HuH-7 (cell line): ENCODE results near the gene C1orf56.

Experiments used
- DNase-seq: peaks from one replicate; pipeline ENCODE4 v3.0.0; 2011; ENCODE audit warnings: low spot score

The C1orf56 gene

DNA sequence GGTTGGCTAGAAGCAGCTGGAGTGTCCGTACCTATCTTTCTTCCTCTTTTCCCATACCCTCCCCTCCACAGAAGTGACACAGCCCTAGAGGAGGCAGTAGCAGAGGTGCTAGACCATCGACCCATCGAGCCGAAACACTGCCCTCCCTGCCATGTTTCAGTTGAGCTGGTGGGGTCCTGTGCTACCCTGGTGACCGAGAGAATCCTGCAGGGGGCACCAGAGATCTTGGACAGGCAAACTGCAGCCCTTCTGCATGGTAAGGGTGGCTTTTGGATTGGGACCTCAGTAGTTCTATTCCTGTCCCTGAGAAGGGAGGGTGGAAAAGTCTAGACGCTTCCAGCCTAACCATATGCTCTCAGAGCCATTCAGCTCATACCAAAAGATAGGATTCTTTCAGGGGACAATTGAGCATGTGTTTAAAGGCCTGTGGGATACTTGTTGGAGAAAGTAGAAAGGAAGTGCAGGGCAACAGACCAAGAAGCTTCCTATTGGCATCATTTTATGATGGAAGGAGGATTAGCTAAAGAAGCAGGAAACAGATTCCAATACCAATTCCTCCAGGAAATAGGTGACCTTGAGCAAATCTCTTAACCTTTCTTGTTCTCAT lies 22.9 kb upstream of the C1orf56 start:
- peak; percentile 61 for DNase-seq

DNA sequence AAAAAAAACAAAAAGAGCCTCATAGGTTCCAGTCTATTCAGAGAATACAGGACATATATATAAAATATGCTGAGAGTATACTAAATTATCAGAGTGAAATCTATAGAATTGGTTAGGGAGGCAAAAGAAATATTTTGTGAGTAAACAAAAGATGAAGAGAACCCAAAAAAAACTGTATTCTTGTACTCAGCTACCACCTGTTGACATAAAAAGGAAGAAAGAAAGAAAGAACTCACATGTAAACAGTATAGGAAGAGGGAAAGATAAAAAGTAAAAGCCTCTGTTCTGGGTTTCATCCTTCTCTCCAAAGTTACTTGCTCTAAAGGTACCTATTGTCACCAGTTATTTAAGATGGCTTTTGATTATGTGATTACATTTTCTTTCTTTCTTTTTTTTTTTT lies 21.1 kb upstream of the C1orf56 start:
- no peak for DNase-seq

DNA sequence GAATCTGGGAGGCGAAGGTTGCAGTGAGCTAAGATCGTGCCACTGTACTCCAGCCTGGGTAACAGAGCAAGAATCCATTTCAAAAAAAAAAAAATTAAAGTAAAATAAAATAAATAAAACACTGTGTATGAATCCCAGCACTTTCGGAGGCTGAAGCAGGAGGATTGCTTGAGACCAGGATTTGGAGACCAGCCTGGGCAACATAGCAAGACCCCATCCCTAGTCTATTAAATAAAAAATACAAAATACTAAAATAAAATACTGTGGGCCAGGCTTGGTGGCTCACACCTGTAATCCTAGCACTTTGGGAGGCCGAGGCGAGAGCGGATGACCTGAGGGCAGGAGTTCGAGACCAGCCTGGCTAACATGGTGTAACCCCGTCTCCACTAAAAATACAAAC lies 15.4 kb upstream of the C1orf56 start:
- no peak for DNase-seq

DNA sequence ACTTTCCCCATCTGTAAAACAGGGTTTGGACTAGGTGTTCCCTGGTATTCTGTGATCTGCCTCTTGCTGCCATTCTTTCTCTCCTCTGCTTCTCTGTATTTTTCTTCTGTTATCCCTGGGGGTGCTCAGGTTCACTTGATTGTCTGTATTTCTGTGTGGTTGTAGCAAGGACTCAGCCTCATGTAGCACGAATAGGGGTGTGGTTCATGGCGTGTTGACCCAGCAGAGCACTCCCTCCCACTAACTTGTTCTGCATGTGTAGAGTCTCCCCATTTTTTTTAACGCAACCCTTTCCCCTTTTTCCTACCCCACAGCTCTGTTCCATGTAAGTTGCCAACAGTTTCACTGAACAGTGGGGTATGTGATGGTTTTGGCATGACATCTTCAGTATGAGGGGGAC lies 12.4 kb upstream of the C1orf56 start:
- DNase-seq = no peak

DNA sequence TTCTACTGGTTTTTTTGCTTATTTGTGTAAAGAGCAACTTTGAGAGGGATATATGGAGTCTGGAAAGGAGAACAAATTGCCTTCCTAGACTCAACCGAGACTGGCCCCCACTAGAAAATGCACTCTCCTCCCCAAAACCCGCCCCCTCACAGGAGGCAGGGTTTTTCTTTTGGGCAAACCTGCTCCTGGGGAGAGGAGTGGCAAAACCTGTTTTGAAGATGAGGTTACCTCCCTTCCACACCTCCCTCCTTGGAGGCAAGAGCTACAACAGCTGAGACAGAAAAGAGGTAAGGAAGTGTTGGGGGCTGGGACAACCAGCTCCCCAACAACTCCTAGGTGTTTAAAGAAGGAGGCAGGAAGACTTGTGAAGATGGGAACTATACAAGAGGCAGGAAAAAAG lies 11.2 kb upstream of the C1orf56 start, which contains the start of gene BNIPL:
TSS of gene BNIPL (plus strand) at position 231 of the 400 bp plus-strand sequence. CDS start at position 371, 140 bp downstream.
- no peak for DNase-seq

DNA sequence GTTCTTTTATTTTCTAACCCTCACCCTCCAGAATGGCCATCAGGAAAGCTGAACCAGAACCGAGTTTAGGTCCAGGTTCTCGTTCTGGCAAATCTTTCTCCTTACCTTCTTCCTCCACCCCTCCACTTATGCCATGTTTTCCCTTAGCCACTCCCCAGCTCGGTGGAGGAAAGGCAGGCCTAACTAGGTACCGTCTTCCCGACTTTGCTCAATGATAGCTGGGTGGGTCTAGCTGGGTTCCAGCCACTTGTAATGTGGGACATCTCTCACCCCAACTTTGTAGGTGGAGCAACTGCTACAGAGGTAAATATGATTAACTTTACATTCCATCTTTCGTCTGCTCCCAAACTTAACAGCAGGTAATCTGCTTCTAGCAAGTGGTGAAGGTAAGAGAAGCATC lies 10.5 kb upstream of the C1orf56 start:
- DNase-seq = no peak

DNA sequence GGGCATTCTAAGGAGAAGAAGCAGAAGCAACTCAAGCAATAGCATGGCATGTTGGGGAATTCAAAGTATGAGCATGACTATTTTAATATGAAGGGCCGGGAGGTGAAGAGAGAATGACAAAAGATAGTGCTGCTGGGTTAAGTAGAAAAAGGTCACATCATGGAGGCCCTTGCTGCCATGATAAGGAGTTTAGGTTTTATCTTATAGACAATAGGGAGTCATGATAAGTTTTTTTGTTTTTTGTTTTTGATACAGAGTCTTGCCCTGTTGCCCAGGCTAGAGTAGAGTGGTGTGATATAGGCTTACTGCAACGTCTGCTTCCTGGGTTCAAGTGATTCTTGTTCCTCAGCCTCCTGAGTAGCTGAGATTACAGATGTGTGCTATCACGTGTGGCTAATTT lies 8.0 kb upstream of the C1orf56 start:
- DNase-seq = no peak

DNA sequence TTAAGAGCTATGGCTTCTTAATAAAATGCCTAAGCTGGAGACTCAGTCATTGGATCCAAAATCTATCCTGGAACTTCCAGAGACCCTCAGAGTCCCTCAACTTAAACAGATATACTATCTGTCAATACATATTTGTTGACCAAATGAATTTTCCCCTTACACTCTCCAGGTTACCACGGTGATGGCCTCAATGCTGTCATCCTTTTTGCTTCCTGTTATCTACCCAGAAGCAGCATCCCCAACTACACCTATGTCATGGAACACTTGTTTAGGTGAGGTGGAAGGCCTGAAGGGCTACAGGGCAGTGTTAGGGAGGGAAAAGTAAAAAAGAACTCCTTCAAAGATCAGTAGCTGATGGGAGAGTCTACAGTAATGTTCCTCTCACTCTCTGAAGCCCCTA lies 4.4 kb upstream of the C1orf56 start:
- DNase-seq = no peak

DNA sequence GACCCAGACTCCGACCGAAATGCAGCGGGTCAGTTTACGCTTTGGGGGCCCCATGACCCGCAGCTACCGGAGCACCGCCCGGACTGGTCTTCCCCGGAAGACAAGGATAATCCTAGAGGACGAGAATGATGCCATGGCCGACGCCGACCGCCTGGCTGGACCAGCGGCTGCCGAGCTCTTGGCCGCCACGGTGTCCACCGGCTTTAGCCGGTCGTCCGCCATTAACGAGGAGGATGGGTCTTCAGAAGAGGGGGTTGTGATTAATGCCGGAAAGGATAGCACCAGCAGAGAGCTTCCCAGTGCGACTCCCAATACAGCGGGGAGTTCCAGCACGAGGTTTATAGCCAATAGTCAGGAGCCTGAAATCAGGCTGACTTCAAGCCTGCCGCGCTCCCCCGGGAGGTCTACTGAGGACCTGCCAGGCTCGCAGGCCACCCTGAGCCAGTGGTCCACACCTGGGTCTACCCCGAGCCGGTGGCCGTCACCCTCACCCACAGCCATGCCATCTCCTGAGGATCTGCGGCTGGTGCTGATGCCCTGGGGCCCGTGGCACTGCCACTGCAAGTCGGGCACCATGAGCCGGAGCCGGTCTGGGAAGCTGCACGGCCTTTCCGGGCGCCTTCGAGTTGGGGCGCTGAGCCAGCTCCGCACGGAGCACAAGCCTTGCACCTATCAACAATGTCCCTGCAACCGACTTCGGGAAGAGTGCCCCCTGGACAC lies 534 bp downstream of the C1orf56 start:
- no peak for DNase-seq

DNA sequence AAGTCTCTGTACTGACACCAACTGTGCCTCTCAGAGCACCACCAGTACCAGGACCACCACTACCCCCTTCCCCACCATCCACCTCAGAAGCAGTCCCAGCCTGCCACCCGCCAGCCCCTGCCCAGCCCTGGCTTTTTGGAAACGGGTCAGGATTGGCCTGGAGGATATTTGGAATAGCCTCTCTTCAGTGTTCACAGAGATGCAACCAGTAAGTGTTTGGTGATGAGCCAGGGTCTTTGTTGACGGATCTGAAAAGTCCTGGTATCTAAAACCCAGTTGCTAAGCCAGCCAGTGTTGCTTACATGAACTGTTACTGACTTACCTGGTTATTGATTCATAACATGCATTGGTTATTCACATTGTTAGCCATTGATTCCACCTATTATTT lies 1.1 kb downstream of the C1orf56 start:
- DNase-seq = peak; percentile 87

DNA sequence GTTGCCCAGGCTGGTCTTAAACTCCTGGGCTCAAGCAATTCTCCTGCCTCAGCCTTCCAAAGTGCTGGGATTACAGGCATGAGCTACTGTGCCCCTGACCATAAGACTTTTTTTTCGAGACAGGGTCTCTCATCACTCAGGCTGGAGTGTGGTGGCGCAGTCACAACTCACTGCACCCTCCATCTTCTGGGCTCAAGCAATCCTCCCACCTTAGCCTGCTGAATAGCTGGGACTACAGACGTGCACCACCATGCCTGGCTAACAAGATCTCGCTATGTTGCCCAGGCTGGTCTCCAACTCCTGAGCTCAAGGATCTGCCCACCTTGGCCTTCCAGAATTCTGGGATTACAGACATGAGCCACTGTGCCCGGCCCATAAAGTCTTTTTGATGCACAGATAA lies 1.9 kb downstream of the C1orf56 start:
- DNase-seq = no peak

DNA sequence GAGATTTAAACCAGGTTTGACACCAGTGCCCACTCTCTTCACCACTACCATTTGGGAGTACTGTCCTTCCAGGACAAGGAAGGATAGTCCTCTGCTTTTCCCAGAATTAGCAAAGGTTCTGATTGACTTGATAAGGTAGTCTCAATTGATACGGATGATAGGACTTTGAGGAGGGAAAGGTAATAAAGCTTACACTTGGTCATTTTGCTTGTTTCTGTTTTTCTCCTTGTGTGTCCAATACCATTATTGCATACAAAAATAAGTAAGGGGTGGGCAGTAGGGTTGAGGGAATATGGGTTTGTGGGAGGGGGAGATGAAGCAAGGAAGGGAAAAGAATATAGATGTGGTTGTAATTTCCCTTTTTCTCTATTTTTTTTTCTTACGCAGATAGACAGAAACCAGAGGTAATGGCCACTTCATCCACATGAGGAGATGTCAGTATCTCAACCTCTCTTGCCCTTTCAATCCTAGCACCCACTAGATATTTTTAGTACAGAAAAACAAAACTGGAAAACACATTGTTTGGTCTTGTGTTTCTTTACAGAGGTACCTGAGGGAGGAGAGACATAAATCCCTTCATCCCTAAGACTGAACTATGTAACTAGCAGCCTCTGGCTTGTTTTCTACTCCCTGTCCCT lies 2.6 kb downstream of the C1orf56 start:
- DNase-seq = no peak

DNA sequence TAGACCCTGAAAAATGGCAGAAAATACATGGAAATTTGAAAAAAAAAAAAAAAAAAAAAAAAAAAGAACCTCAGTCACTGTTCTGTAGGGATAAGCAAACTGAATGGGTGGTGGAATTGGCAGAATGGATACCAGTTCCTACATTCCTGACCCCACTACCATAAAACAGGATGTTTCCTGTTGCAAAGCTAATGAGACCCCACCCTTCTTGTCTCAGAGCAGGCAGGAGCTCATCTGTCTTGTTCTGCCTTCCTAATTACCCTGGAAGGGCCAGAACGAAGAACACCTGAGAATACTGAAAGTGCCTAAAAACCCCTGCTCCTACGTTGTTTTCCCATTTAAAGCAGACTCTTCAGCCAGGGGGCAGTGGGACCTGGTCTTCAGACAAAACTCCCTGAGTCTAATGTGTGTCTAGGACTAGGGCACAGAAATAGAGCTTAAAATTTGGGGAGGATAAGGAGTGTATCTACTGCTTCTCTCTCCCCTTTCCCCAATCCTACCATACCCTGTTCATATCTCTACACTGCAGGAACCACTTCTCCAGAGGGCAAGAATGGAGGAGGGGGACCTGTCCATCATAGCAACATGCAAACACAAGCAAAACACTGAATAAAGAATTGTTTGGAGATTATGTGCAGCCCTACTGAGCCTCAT lies 3.9 kb downstream of the C1orf56 start:
- DNase-seq = no peak

DNA sequence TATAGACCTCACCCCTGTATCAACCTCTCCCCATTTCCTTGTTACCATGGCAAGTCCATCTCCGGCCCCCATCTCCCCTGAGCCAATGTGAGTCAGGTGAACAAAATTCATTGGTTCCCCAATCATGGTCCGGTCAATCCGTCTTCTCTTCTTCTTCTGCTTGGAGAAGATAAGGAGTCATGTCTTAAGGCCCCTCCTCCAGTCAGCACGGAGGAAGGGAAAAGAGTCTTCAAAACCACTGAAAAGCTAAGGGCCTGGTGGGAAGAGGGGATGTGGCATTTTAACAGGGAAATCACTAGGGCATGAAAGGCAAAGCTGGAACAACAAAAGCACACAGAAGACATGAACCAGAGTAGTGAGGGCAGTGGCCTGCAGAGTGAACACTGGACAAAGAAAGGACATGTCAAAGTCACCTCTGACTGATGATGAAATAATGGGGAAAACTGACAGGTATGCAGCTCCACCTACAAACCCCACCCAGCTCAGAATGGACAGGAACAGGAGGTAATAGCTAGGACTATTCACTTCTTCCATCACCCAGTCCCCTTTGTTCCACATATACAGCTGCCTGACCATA lies 7.5 kb downstream of the C1orf56 start:
- DNase-seq = no peak

DNA sequence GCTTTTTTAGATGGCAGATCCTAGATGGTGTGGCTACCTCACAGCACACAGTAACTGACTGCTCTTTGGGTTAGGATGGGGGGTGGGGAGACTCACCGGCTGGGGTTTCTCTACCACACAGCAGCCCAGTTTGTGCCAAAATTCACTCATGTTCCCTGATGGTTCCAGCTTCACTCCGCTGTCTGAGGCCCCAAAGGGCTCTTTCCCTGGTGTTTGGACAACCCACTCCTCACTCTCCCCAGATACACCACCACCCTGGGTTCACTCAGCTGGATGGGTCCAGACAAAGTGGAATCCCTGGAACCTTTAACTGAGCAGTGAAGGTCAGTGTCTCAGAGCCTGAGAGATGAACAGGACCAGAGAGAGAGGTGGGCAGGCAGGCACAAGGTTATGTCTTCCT lies 8.0 kb downstream of the C1orf56 start:
- no peak for DNase-seq

DNA sequence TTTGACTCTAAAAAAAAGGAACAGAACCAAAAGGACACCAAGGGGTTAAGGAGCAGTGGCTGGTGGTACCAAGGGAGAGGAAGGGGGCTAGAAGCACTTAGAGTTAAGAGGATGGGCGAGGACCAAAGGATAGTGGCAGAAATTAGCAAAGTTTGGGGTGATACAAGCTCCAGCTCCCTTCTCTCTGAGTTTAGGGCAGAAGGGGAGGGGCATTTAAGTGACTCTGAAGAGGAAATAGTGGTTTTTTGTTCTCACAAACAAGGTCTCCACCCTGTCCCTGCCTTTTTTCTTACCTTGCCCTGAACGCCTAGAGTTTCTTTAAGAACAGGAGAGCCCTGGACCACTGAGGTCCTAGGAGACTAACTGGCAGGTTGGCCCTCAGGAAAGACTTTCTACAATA lies 8.6 kb downstream of the C1orf56 start:
- no peak for DNase-seq

DNA sequence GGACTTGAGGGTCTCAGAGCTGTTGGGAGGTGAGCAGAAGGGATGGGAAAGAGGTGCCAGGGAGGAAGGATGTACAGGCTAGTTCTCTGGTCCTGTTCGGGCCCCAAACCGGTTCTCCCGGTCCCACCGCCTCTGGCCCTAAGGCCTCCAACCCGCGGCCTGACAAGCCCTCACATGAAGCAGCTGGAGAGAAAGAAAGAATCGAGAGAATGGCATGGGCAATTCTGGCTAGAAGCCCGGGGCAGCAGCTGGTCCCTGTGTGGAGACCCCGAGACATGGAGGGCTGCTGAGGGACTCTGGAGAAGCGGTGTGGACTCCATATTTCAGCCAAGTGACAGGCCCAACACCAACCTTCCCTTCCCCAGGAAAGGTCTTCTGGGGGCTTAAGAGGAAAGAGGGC lies 11.1 kb downstream of the C1orf56 start:
- no peak for DNase-seq

DNA sequence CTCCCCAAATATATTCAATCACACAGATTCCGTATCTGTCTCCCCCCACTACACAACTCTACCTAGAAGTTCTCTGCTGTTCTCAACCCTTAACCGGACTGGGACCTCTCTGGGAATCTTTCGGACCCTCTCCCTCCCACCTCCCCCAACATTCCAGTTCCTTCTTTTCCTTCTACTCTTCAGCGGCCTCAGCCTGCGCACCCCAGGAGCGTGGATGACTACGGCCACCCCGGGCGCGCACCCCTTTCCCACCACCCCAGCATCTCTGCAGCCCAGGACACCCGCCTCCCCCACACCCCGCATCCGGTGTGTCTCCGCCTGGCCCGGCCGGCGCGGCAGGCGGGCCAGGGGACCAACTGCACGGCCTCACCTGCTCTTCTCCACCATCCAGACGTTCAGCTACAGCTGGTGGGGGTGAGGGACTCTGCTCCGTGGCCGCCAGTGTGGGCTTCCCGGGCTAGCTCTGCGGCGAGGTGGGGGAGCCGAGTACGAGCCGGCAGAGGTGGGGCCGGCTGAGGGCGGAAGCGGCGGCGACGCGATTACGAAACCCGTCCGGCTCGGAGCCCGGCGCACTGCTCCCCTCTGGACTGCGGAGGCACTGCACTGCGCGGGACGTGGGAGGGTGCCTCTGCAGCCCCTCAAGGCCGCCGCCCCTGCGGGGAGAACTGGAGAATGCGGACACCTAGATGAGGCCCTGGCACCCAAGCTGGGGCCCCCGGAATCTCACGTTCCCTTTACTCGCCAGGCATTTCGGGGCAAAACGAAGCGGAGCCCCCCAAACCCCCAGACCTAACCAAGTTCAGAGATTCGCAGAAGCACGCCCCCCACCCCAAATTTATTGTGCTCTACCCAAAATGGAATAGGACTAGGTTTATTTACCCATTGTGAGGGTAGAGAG lies 11.8 kb downstream of the C1orf56 start, which contains the start of gene CDC42SE1:
TSS of gene CDC42SE1 (minus strand) at position 514 of the 898 bp plus-strand sequence. CDS start 3,892 bp downstream, outside the sequence.
- DNase-seq = peak; percentile 86

DNA sequence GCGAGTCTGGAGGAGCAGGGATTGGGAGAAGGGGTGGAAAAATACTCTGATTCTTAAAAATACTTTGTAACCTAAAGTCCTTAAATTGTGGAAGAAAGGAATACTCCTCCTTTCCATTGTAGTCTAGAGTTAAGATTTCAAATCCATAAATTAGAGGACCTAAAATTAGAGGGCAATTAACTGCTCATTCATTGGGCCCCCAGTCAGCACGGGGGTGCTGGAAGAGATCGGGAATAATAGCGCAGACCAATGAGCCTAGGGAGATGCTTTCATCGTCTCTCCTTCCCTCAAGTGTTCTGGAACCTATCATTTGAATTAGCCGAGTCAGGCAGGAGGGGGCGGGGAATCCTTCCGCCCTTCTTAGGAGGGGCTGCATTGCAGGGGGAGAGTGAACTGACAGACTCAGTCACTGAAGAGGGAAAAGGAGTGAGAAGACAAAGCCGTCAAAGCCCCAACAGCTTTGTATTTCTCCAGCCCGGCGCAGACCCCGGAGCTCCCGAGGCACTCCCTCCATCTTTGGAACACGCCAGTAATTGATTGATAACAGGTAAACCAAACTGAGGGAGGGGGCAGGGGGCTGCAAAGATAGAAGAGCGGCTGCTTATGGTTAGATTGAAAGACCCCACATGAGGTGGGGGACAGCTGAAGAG lies 12.6 kb downstream of the C1orf56 start, which contains the start of gene MLLT11:
TSS of gene MLLT11 (plus strand) at position 391 of the 650 bp plus-strand sequence. CDS start 6,828 bp downstream, outside the sequence.
- DNase-seq = peak; percentile 65

DNA sequence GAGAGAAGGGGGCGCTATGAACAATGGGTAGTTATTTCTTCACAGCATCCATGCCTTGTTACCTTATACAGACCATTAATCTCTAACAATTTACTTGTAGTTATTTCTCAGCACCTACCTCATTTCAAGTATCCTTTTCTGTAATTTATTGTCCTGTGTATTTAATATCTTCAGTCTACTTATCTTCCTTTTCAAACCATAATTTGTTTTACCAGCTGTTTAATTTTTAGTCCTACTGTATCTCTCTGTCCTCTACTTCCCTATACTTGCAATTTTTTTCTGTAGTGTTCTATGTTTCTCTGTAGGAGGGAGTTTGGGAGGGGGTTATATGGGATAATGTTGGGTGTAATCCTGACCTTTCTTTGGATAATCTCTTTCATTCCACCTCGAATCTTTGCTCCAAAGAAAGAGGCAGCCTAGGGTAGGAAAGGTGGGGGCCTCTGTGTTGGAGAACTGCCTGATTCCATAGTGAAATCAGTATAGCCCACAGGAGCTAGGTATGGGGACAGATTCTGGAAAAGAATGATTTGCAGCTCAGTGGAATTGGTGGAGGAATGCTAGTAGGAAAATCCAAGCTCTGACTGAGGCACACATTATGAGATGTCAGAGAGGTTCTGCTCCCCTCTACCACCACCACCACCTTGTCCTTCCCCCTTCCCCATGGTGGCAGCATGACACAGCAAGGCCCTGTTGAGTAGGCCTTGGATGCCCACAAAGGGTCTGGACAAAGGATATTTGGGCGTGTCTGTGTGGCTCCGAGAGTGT lies 13.3 kb downstream of the C1orf56 start:
- no peak for DNase-seq
